Adrenal gland (tissue), 12 donors: ENCODE results near the gene DUSP8. TPM values are rescaled to one million over a fixed set of nuclear protein-coding genes. Genes with fewer than 3 reads are reported as not detected.

Experiments used
- DNase-seq, 7 donors: peaks; one replicate each; pipeline ENCODE4 v3.0.0-alpha.2; 2019 to 2020
- H3K27ac ChIP-seq, 5 donors: fragments of 200-600 bp; sonication (generic) in 4 of 5; 1 replicate in 3 of 5; 2 replicates in 2 of 5; pipeline versions ENCODE4 v1.5.1 to v1.8.0; 2016 to 2020; ENCODE audit warnings: mild to moderate bottlenecking in 1 of 5
- H3K27me3 ChIP-seq: fragments of 200-600 bp; 2 replicates; pipeline ENCODE4 v1.8.0; 2021
- H3K36me3 ChIP-seq, 2 donors: fragments of 200-600 bp; replicated peaks in 1 of 2; 1 replicate in 1 of 2; 2 replicates in 1 of 2; pipeline versions ENCODE4 v1.5.1 to v1.8.0; 2018 to 2022
- H3K4me1 ChIP-seq, 2 donors: fragments of 200-600 bp; replicated peaks in 1 of 2; 1 replicate in 1 of 2; 2 replicates in 1 of 2; pipeline versions ENCODE4 v1.5.1 to v1.8.0; 2018 to 2021
- H3K4me3 ChIP-seq, 4 donors: fragments of 200-600 bp; sonication (generic) in 3 of 4; one replicate each; pipeline ENCODE4 v1.5.1; 2016 to 2018
- H3K9me3 ChIP-seq, 3 donors: fragments of 200-600 bp; sonication (generic) in 1 of 3; replicated peaks in 1 of 3; 1 replicate in 2 of 3; 2 replicates in 1 of 3; pipeline versions ENCODE4 v1.5.1 to v1.8.0; 2016 to 2021
- POLR2A ChIP-seq, 2 donors: fragments of 450-650 bp; IDR thresholded peaks; one replicate each; pipeline ENCODE4 v1.6.1; 2017; ENCODE audit warnings: antibody characterized with exemption in 2 of 2, mild to moderate bottlenecking in 2 of 2, moderate library complexity in 1 of 2
- WGBS, 4 donors: extraction: QIAGEN DNeasy Blood & Tissue Kit in 2 of 4; methylation state at CpG; one replicate each; pipeline versions ENCODE4 v1.1.5 to v1.1.7; 2013 to 2017; 5-methylcytosine and 5-hydroxymethylcytosine counted together
- intact Hi-C, 2 donors: fragments of 100-400 bp; cut with DNase I; formaldehyde crosslinking; loops; one replicate each; pipeline versions ENCODE4 v1.14.1 to v1.15.0; 2022 to 2023
- polyA plus RNA-seq, 3 donors: library from polyadenylated mRNA; stranded (reverse); fragments of 200-250 nt in 2 of 3; fragments of 350-450 nt in 1 of 3; fragmentation: Illumina TruSeq in 1 of 3; extraction: RNeasy Lipid Tissue Mini Kit (QIAGEN cat#74804) in 1 of 3; gene quantifications; one replicate each; pipeline ENCODE4 v1.2.3, GENCODE V29; 2013 to 2014
- total RNA-seq, 9 donors: library from RNA; depleted of rRNA in 4 of 9; stranded (reverse); fragments of >200 nt in 4 of 9; fragments of 120-200 nt in 1 of 9; fragmentation: NEBNext Ultra II Directional in 1 of 9; extraction: Animal tissue kit (Norgen Biotek cat#: 25700) in 1 of 9; gene quantifications; one replicate each; pipeline versions ENCODE4 v1.1.0 to v1.2.4, GENCODE V29; 2013 to 2023
- TF ChIP-seq, protein P1 (sequence below), 6 experiments: fragments of 450-650 bp in 4 of 6; fragments of 200-600 bp in 2 of 6; sonication (generic) in 1 of 6; IDR thresholded peaks; 1 replicate in 5 of 6; 2 replicates in 1 of 6; pipeline versions ENCODE4 v1.5.1 to v1.8.0; 2016 to 2021; ENCODE audit warnings: antibody characterized with exemption in 6 of 6, mild to moderate bottlenecking in 2 of 6, moderate library complexity in 1 of 6
- donor health status: healthy with polysubstance abuse.
- donor health status: Bipolar disorder and iron deficiency.
- donor health status: DM: yes; HTN: yes; CAD: no.
- donor health status: DM: no; HTN: no; CAD: no.
- donor health status: DM: no; HTN: no; CAD: no.
- donor health status: DM: yes; HTN: yes; CAD: no.

The DUSP8 gene
- total and polyA plus RNA-seq, 12 donors: 0.22 to 6.3 (median 2.0) TPM

DNA sequence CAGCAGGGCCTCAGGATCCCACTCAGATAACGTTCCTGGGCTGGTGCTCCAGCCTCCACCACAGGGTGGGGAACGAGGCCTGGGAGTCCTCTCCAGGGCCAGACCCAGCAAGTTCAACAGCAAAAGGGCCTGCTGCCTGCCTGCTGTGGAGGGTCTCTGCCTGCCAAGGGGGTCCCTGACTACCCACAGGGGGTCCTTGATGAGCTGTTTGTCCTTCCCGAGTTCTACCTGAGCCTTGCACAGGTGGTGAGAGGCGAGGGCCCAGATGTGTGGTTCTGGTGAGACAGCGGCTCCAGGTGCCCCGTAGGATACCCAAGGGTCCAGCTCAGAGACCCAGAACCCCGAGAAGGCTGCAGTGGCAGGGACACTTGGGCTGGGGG is 4.4 kb downstream of the DUSP8 start:
- H3K36me3 ChIP-seq: no peaks in the 10 kb centered on the region
- WGBS, 4 donors: 50 to 89% (median 77%) methylated on average over 2 to 7 of the region's 7 CpGs; no CpG with 5 or more reads in 1 of the 4 donors
- H3K9me3 ChIP-seq: no peaks in the 10 kb centered on the region
- DNase-seq: peak in 1 of 7 donors; percentile 48
- TF ChIP-seq, protein P1, sequence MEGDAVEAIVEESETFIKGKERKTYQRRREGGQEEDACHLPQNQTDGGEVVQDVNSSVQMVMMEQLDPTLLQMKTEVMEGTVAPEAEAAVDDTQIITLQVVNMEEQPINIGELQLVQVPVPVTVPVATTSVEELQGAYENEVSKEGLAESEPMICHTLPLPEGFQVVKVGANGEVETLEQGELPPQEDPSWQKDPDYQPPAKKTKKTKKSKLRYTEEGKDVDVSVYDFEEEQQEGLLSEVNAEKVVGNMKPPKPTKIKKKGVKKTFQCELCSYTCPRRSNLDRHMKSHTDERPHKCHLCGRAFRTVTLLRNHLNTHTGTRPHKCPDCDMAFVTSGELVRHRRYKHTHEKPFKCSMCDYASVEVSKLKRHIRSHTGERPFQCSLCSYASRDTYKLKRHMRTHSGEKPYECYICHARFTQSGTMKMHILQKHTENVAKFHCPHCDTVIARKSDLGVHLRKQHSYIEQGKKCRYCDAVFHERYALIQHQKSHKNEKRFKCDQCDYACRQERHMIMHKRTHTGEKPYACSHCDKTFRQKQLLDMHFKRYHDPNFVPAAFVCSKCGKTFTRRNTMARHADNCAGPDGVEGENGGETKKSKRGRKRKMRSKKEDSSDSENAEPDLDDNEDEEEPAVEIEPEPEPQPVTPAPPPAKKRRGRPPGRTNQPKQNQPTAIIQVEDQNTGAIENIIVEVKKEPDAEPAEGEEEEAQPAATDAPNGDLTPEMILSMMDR (IDR thresholded peaks at IDR 0.05): no peak
- TF ChIP-seq POLR2A (IDR thresholded peaks at IDR 0.05): no peak
- intact Hi-C loops: no loop called here
- H3K4me1 ChIP-seq: peaks cover 13% of the 10 kb centered on the region in 2 donors
- H3K27me3 ChIP-seq: peaks cover 4% of the 10 kb centered on the region
- no peak overlapping the region for H3K4me3 ChIP-seq
- no peak overlapping the region for H3K27ac ChIP-seq

DNA sequence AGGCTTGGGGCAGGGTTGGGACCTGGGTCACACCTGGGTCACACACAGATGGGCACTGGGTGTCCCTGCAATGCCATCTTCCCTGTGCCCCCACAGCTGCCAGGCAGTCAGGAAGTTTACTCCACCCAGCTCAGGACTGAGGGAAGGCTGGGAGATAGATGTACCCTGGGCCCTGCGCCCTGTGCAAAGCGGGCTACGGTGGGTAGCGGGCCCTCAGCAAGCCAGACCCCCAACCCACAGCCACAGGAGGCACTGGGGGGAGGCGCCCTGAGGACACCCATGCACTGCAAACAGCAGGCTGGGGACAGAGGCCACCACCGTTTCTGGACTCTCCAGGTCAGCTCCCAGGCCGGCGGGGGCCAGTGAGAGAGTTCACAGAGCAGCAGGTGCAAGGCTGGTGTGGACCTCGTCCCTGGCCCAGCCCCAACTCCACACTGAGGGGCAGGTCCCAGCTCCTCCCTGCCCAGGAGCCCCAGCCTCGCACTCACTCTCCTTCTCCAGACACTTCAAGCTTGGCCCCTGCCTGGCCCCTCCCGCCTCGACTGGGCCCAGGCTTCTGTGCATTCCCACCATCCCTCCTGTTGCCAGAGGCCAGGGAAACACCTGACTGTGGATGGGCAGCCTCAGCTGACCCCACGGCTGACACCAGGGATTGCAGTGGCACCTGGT is 4.9 kb downstream of the DUSP8 start:
- intact Hi-C loops: no loop called here
- H3K27ac ChIP-seq: no peak overlapping the region
- H3K4me1 ChIP-seq: peaks cover 9 to 13% of the 10 kb centered on the region in 2 donors
- 50 to 82% (median 77%) methylated on average over 1 to 13 of the region's 13 CpGs for WGBS, 4 donors
- no peaks in the 10 kb centered on the region for H3K9me3 ChIP-seq
- TF ChIP-seq, protein P1 (IDR thresholded peaks at IDR 0.05): no peak
- TF ChIP-seq POLR2A (IDR thresholded peaks at IDR 0.05): no peak
- H3K4me3 ChIP-seq: no peak overlapping the region
- DNase-seq: peak in 1 of 7 donors; percentile 55
- H3K27me3 ChIP-seq: no peaks in the 10 kb centered on the region
- H3K36me3 ChIP-seq: no peaks in the 10 kb centered on the region

DNA sequence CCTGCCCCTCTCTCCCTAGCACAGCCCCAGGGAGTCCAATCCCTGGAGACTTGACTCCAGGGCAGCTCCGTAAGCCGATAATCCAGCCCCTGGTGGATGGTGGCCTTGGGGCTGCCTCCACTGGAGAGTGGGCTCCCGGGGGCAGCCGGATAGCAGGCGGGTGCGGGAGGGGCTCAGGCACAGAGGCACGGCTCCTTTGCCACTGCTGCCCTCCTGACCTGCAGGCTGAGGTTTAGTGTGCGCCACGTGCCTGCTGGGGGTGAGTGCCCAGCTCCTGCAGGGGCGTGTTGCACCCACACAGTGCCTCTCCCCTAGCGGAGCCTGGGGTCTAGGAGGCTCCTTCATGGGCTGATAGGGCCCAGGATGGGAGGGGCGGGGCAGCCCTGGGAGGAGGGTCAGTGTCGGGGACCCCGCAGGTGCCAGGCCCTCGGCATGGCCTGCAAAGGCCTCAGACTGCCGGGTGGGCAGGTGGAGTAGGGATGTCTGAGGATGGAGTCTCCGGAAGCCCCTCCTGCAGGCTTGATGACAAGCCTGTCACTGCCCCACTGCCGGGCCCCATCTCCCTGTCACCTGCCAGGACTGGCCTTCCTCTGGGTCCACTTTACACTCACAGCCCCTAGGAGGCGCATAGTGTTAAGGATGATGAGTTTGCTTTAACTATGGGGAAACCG is 5.6 kb downstream of the DUSP8 start:
- intact Hi-C loops: no loop called here
- Histone ChIP-seq H3K27ac (no peak overlapping the region), H3K27me3 (no peaks in the 10 kb centered on the region), H3K4me3 (no peak overlapping the region), H3K36me3 (no peaks in the 10 kb centered on the region), H3K9me3 (no peaks in the 10 kb centered on the region), H3K4me1 (peaks cover 9 to 13% of the 10 kb centered on the region in 2 donors)
- 72 to 86% (median 84%) methylated on average over 11 to 20 of the region's 20 CpGs for WGBS, 4 donors
- DNase-seq: peak in 1 of 7 donors; percentile 5
- no peak for TF ChIP-seq POLR2A (IDR thresholded peaks at IDR 0.05)
- TF ChIP-seq, protein P1 (IDR thresholded peaks at IDR 0.05): no peak

DNA sequence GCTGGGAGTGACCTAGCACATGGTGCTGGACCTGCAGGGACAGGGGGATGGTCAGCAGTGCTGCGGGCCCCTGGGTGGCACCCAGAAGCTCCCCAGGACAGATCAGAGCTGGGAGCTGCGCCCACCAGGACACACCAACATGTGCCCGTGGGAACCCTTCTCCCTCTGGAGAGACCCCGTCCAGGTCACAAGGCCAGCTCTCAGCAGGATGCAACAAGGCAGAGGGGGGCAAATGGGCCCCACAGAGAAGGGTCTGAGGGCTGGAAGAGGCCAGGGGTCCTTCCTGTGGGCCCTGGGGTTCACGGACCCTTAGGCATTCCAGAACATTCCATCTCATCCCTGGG is 6.2 kb downstream of the DUSP8 start:
- DNase-seq: peak in 1 of 7 donors; percentile 8
- Histone ChIP-seq H3K4me3 (no peak overlapping the region), H3K27me3 (no peaks in the 10 kb centered on the region), H3K4me1 (peaks cover 9 to 13% of the 10 kb centered on the region in 2 donors), H3K36me3 (no peaks in the 10 kb centered on the region), H3K9me3 (no peaks in the 10 kb centered on the region), H3K27ac (no peak overlapping the region)
- 73 to 94% (median 84%) methylated on average over 1 to 5 of the region's 5 CpGs for WGBS, 4 donors
- TF ChIP-seq POLR2A (IDR thresholded peaks at IDR 0.05): no peak
- TF ChIP-seq, protein P1 (IDR thresholded peaks at IDR 0.05): no peak
- intact Hi-C loops: no loop called here
